WERI-Rb-1 (cell line): ENCODE measurements around the gene CDYL2.

Experiments
- DNase-seq: peaks from one replicate; pipeline ENCODE4 v3.0.0-alpha.2; 2020
- H3K27ac ChIP-seq: fragments of 250-450 bp; sonication (Bioruptor Pico); 2 replicates; pipeline ENCODE4 v1.5.1; 2020; ENCODE audit warnings: mild to moderate bottlenecking, moderate library complexity
- H3K27me3 ChIP-seq: fragments of 250-450 bp; sonication (Bioruptor Pico); 2 replicates; pipeline ENCODE4 v1.5.1; 2021; ENCODE audit warnings: mild to moderate bottlenecking, low read depth, moderate library complexity; ENCODE audit not compliant: insufficient read depth, severe bottlenecking
- H3K36me3 ChIP-seq: fragments of 250-450 bp; sonication (Bioruptor Pico); 2 replicates; pipeline ENCODE4 v1.5.1; 2020; ENCODE audit warnings: mild to moderate bottlenecking, moderate library complexity
- H3K4me3 ChIP-seq: 2 replicates; pipeline ENCODE4 v1.5.1; 2011; ENCODE audit warnings: low read depth, mild to moderate bottlenecking, control low read depth, low read length
- H3K9me3 ChIP-seq: fragments of 250-450 bp; sonication (Bioruptor Pico); 2 replicates; pipeline ENCODE4 v1.5.1; 2021; ENCODE audit warnings: mild to moderate bottlenecking, moderate library complexity; ENCODE audit not compliant: severe bottlenecking
- TF ChIP-seq, protein P1 (sequence below): IDR thresholded peaks from 2 replicates; pipeline ENCODE4 v1.5.1; 2011; ENCODE audit warnings: low read depth, mild to moderate bottlenecking, control low read depth, inconsistent platforms, low read length

CDYL2 gene

DNA sequence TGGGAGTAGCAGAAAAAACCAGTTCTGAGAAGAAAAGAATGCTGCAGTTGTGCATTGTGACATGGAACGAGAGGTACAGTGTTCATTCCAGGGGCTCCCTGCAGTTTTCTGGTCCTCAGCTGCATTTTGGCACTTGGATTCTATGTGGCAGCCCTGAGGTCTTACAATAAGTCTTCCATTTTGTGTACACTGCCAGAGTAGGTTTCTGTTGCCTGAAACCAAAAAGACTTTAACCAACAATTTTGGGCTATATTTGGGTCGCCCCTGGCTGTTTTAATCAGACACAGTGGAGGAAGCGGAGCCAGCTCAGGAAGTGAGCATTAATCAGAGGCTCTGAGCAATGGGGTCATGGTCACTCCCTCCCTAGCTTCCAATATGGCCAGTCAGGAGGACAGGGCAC lies 247.9 kb downstream of the CDYL2 start:
- Histone ChIP-seq H3K9me3 (no peaks in the 10 kb centered on the region), H3K36me3 (no peaks in the 10 kb centered on the region), H3K27ac (no peak overlapping the region), H3K4me3 (no peak overlapping the region), H3K27me3 (no peaks in the 10 kb centered on the region)
- TF ChIP-seq, protein P1, sequence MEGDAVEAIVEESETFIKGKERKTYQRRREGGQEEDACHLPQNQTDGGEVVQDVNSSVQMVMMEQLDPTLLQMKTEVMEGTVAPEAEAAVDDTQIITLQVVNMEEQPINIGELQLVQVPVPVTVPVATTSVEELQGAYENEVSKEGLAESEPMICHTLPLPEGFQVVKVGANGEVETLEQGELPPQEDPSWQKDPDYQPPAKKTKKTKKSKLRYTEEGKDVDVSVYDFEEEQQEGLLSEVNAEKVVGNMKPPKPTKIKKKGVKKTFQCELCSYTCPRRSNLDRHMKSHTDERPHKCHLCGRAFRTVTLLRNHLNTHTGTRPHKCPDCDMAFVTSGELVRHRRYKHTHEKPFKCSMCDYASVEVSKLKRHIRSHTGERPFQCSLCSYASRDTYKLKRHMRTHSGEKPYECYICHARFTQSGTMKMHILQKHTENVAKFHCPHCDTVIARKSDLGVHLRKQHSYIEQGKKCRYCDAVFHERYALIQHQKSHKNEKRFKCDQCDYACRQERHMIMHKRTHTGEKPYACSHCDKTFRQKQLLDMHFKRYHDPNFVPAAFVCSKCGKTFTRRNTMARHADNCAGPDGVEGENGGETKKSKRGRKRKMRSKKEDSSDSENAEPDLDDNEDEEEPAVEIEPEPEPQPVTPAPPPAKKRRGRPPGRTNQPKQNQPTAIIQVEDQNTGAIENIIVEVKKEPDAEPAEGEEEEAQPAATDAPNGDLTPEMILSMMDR = no peak
- DNase-seq = no peak

DNA sequence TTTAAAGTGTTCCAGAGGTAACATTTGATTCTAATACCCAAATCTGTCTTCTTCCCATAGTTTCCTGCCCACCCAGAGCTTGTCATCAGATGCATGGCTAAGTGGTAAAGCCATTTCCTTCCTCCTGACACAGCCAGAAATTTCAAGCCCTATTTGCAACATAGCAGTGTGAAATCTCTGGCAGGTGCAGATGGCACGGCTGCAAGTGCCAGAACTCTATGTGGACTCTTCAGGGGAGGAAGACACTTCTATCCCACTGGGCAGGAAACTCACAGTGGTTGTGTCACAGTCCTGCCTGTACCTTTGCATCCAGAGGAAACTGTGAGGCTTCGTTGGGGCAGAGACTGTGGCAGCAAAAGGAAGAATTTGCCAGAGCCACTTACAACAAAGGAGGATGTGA lies 250.4 kb downstream of the CDYL2 start:
- Histone ChIP-seq H3K27me3 (peaks cover 3% of the 10 kb centered on the region), H3K27ac (no peak overlapping the region), H3K4me3 (no peak overlapping the region), H3K9me3 (no peaks in the 10 kb centered on the region), H3K36me3 (no peaks in the 10 kb centered on the region)
- TF ChIP-seq, protein P1 = no peak
- no peak for DNase-seq

DNA sequence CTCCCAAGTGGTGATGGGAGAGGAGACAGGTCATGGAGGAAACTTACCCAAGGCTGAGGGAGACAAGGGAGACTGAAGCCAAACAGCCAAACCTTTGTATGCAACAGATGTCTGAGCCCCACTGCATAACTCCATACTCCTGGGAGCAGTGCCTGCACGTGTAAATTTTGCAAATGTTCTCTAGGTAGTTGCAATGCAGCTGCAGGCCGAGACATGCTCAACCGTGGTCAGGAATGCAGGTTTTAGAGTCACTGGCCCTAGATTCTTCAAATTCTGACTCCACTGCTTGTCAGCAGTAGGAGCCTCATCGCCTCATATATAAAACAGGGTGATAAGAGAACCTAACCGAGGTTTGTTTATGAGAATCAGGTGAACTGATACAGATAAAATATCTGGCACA lies 252.1 kb downstream of the CDYL2 start:
- Histone ChIP-seq H3K4me3 (no peak overlapping the region), H3K27me3 (peaks cover 3% of the 10 kb centered on the region), H3K27ac (no peak overlapping the region), H3K36me3 (no peaks in the 10 kb centered on the region), H3K9me3 (no peaks in the 10 kb centered on the region)
- DNase-seq = no peak
- TF ChIP-seq, protein P1 = no peak
